NCI-H146 treated with DMSO at 0.1 percent for 48 hours (cell line): ENCODE measurements around the gene DUSP7.

Experiments used
- DNase-seq: peaks from one replicate; lab custom pipeline; 2025; ENCODE audit not compliant: unreplicated experiment; lab: John Stamatoyannopoulos, UW

DUSP7 gene

GRCh38 chr3:52029535-52029934, 26.8 kb downstream of the DUSP7 start:
- DNase-seq = no peak

- DNase-seq = no peak
These were observed 27.3 kb downstream of the DUSP7 start for GRCh38 chr3:52029053-52029452.

GRCh38 chr3:52028572-52028971, 27.8 kb downstream of the DUSP7 start:
- DNase-seq = no peak

- no peak for DNase-seq
These were observed 30.3 kb downstream of the DUSP7 start for GRCh38 chr3:52026041-52026440.

- DNase-seq = no peak
These were observed 30.9 kb downstream of the DUSP7 start for GRCh38 chr3:52025453-52025852.

GRCh38 chr3:52024765-52025452, 31.5 kb downstream of the DUSP7 start:
- no peak for DNase-seq

GRCh38 chr3:52023860-52024764, 32.3 kb downstream of the DUSP7 start:
- no peak for DNase-seq

GRCh38 chr3:52023101-52023770, 33.1 kb downstream of the DUSP7 start:
- DNase-seq = no peak

GRCh38 chr3:52022323-52023100, 33.9 kb downstream of the DUSP7 start:
- no peak for DNase-seq

- DNase-seq = peak; percentile 5
These were observed 34.7 kb downstream of the DUSP7 start for GRCh38 chr3:52021489-52022268.

- no peak for DNase-seq
These were observed 35.6 kb downstream of the DUSP7 start for GRCh38 chr3:52020796-52021195.

- DNase-seq = no peak
These were observed 36.9 kb downstream of the DUSP7 start for GRCh38 chr3:52019352-52020080.

- DNase-seq = no peak
These were observed 37.9 kb downstream of the DUSP7 start for GRCh38 chr3:52018319-52019000.

- DNase-seq = no peak
These were observed 38.8 kb downstream of the DUSP7 start for GRCh38 chr3:52017586-52017985.

GRCh38 chr3:52015438-52016228, 40.7 kb downstream of the DUSP7 start:
- DNase-seq = peak; percentile 66

- DNase-seq = peak; percentile 6
These were observed 41.8 kb downstream of the DUSP7 start for GRCh38 chr3:52014613-52015012.

GRCh38 chr3:52013802-52014598, 42.4 kb downstream of the DUSP7 start:
- no peak for DNase-seq
